ENCODE results near the gene ATP23. TPM values are rescaled to one million over a fixed set of nuclear protein-coding genes. Genes with fewer than 3 reads are reported as not detected.
A peak's percentile ranks its signal among the peaks of the same experiment; 100 is the strongest.

ATP23 gene, protein sequence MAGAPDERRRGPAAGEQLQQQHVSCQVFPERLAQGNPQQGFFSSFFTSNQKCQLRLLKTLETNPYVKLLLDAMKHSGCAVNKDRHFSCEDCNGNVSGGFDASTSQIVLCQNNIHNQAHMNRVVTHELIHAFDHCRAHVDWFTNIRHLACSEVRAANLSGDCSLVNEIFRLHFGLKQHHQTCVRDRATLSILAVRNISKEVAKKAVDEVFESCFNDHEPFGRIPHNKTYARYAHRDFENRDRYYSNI
- 7.3 and 8.7 TPM in 2 replicates for total RNA-seq

DNA sequence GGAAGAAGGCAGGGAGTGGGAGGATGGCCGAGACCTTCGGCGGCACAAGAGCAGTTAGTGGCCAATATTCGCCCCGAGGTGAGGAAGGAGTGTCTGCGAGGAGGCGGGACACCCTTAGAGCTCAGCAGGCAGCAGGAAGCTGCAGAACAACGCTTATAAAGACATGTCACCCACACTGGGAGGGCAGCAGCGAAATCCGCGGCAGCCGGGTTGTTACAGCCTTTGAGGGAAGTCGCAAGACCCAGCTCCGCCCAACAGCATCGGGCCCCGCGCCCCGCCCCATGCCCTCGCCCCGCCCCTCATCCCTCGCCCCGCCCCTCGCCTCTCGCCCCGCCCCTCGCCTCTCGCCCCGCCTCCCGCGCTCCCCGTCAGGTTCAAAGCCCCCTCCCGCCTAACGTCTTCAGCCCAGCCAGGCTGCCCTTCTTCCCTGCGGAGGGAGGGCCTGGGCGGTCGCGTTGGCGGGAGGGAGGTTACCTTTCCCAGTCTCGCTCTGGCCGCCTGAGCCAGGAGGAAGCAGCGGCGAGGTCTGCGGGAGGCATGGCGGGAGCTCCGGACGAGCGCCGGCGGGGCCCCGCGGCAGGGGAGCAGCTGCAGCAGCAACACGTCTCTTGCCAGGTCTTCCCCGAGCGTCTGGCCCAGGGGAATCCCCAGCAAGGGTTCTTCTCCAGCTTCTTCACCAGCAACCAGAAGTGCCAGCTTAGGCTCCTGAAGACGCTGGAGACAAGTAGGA lies at the start of gene ATP23:
Gene ATP23 (plus strand): TSS at position 403 of the 730 bp plus-strand sequence. CDS start 135 bp downstream, at position 538.
- Mint-ChIP-seq H3K4me3 (peak within 1 kb of the TSS; percentile 89), H3K27ac (peak within 1 kb of the TSS; percentile 95), H3K4me1 (ENCODE audit: low read depth) (peaks cover 46% of the 10 kb centered on the region), H3K36me3 (ENCODE audit: low read depth) (no peaks in the 10 kb centered on the region), H3K27me3 (ENCODE audit: insufficient read depth) (no peaks in the 10 kb centered on the region), H3K9me3 (no peaks in the 10 kb centered on the region)
- intact Hi-C loops (cut with micrococcal nuclease) = loop anchor here (1.0 to 10.0 kb wide), 7 partner anchors 42 to 1653 kb away; partner anchors contain the start of genes EEF1AKMT3, MBD6, METTL1 and NAB2
- peak; percentile 86 for DNase-seq (ENCODE audit: low spot score)

DNA sequence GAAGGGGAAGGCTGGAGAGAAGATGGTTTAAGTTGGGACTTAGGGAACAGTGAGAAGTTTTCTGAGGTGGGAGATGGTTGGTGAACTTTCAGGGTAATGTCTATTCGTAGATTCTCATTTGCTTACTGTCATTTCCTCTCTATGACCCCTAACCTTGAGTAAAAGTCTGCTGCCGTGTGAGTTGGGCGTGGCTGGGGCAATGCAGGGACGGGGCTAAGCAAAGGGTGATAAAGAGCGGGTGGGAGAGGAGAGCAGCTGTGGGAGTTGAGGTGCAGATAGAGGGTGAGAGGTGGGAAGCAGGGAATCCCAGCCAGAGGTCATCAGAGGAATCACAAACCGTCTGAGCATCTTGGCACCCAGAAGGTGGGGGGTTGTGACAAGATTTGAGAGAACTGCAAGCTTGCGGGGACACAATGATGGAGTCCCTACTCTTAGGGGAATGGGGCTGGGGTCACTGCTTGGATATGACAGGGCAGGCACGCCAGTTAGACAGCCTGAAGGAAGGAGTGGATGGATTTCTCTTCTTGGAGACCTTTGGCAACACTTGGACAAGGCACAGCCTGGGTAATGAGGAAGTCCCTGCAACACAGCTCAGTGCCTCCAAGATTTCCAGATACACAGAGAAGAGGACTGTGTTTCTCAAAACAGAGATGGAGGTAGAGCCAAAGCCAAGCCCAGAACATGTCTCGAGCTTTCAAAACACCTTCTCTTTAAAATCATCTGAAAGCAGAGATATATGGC lies 49.0 kb upstream of the ATP23 start:
- no peak overlapping the region for H3K4me3 Mint-ChIP-seq
- H3K27ac Mint-ChIP-seq = no peak overlapping the region

DNA sequence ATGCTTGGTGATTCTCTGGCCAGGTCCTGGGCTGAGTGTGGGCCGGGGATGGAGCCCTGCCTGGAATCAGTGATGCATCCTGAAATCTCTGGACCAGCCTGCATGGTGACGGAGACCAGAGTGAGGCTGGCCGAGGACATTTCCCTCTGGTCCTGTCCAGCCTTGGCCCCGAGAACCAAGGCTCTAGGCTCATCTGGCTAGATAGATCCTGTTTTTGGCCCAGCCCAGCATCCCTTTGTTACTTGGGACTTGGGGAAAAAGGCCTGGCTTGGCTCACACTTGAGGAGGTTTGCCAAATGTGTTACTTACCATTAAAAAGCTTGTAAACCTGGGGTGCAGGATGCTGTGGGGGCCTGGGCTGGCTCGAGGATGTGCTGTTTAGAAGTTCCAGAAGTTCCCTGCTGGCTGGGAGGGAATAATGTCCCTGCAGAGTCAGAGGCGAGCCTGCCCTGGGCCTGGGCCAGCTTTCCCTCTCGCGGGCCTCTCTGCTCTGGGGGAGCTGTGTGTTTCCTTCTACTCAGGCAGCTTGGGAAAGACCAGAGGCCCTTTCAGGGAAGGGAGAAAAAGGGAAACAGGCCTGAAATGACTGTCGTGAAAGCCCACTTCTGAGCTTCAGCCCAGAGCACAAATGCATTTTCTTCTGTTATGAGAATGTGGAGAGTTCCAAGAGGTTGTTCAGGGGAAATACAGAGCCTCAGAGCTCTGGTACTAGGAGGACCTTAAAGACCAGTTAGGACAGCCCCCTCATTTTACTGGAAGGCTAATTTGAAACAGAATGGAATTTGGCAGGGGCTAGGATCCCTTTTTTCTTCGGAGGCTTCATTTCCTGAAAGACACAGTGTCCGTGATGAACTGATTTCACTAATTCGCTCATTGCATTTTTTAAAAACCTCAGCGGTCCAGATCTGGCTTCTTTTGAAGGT lies 47.7 kb upstream of the ATP23 start:
- Mint-ChIP-seq H3K27ac (no peak overlapping the region), H3K9me3 (no peaks in the 10 kb centered on the region), H3K36me3 (ENCODE audit: low read depth) (no peaks in the 10 kb centered on the region), H3K4me3 (no peak overlapping the region), H3K27me3 (ENCODE audit: insufficient read depth) (peaks cover 2% of the 10 kb centered on the region), H3K4me1 (ENCODE audit: low read depth) (peaks cover 54% of the 10 kb centered on the region)
- no peak for DNase-seq (ENCODE audit: low spot score)
- intact Hi-C loops (cut with micrococcal nuclease) = no loop called here

More for the DNA sequence above, 49.0 kb upstream of the ATP23 start:
- Mint-ChIP-seq H3K4me1 (ENCODE audit: low read depth) (peaks cover 51% of the 10 kb centered on the region), H3K36me3 (ENCODE audit: low read depth) (no peaks in the 10 kb centered on the region), H3K27me3 (ENCODE audit: insufficient read depth) (peaks cover 2% of the 10 kb centered on the region), H3K9me3 (no peaks in the 10 kb centered on the region)
- no peak for DNase-seq (ENCODE audit: low spot score)
- intact Hi-C loops (cut with micrococcal nuclease) = no loop called here

DNA sequence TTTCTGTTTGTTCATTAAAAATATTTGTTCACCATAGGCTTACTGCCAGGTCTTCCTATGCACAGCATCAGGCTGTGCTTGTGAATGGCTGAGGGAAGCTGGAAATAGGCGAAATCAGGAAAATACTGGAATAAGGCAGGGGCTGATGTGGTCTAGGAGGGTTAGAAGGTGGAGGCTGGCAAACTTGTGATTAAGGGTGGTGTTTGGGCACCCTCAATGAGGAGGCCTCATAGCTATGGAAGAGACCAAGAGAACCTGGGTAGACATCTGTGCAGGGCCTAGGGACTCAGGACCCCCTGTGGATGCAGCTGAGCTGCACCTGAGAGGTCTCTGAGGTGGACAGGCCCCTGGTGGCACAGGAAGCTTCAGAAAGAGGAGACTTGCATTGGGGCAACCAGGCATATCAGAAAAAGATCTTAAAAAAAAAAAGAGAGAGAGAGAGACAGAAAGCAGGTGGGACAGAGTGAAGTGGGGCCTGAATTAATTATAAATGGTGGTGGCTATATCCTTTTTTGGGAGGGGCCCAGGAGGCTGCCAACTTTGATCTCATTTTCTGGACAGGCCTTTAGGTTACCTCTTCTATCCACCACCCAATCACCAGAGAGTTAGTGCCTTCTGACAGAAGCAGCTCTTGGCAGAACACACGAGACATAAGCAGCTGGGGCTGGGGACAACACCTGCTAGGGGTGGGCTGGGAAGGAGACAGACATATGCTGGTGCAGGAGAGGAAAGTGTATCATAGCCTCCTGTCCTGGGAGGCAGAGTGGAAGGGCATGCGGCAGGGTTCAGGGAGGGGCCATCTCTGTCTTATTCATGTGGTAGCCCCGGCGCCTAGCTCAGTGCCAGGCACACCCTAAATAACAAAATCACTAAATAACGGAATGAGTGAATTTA lies 46.7 kb upstream of the ATP23 start:
- no peak overlapping the region for H3K4me3 Mint-ChIP-seq
- peak overlapping the region; percentile 7 for H3K27ac Mint-ChIP-seq
- H3K36me3 Mint-ChIP-seq (ENCODE audit: low read depth) = no peaks in the 10 kb centered on the region
- H3K27me3 Mint-ChIP-seq (ENCODE audit: insufficient read depth) = peaks cover 2% of the 10 kb centered on the region
- H3K4me1 Mint-ChIP-seq (ENCODE audit: low read depth) = peaks cover 60% of the 10 kb centered on the region
- intact Hi-C loops (cut with micrococcal nuclease) = no loop called here
- no peaks in the 10 kb centered on the region for H3K9me3 Mint-ChIP-seq
- DNase-seq (ENCODE audit: low spot score) = no peak

DNA sequence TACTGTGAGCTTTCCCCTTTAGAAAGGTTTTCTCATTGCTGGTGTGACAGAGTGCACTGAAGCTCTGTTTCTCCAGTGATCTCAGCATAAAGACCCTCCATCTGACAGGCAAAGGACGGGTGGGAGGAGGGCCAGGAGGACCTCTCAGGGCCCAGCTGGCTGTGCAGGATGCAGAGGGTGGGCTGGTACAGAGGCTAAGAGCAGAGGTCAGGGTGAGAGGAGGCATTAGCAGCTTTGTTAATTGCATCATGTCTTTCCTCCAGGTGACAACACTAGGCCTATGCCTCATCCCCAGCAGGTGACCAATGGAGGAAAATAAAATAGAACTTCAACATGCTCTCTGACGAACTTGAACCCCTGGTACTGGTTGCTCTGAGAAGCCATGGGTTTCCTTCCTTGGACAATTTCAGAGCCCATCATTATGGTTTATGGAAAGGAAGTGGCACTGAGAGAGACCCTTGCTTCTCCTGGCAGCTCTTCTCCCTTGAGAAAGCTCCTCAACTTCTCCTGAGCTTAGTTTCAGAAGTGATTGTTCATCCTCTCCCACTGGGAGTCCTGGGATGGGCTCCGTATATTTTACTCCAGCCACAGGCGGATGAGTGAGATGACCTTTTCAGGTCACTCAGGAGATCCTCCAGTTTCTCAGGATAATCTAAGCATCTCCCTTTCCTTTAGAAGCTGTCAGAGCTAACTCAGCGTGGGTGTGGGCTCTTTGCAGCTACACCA lies 45.8 kb upstream of the ATP23 start:
- DNase-seq (ENCODE audit: low spot score) = no peak
- Mint-ChIP-seq H3K4me1 (ENCODE audit: low read depth) (peaks cover 62% of the 10 kb centered on the region), H3K27ac (peak overlapping the region; percentile 15), H3K36me3 (ENCODE audit: low read depth) (no peaks in the 10 kb centered on the region), H3K27me3 (ENCODE audit: insufficient read depth) (peaks cover 2% of the 10 kb centered on the region), H3K9me3 (no peaks in the 10 kb centered on the region), H3K4me3 (peak overlapping the region; percentile 62)
- intact Hi-C loops (cut with micrococcal nuclease) = no loop called here

DNA sequence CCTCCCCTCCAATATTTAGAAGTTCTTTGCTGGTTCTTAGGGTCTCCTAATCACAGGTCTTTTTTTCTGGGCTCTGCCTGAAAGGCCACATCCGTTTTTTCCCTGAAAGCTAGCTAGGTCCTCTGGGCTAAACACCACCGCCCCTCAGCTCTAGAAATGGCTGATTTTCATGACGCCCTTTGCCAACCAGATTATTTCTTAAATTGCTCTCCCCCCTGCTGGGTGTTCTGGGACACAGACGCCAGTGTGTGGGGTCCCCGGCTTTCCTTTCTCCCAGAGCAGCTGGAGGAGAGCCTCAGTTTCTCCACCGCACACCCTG lies 45.3 kb upstream of the ATP23 start:
- DNase-seq (ENCODE audit: low spot score) = no peak
- Mint-ChIP-seq H3K27ac (peak overlapping the region; percentile 15), H3K4me1 (ENCODE audit: low read depth) (peaks cover 64% of the 10 kb centered on the region), H3K27me3 (ENCODE audit: insufficient read depth) (peaks cover 2% of the 10 kb centered on the region), H3K36me3 (ENCODE audit: low read depth) (no peaks in the 10 kb centered on the region), H3K4me3 (peak overlapping the region; percentile 62), H3K9me3 (no peaks in the 10 kb centered on the region)
- intact Hi-C loops (cut with micrococcal nuclease) = no loop called here

DNA sequence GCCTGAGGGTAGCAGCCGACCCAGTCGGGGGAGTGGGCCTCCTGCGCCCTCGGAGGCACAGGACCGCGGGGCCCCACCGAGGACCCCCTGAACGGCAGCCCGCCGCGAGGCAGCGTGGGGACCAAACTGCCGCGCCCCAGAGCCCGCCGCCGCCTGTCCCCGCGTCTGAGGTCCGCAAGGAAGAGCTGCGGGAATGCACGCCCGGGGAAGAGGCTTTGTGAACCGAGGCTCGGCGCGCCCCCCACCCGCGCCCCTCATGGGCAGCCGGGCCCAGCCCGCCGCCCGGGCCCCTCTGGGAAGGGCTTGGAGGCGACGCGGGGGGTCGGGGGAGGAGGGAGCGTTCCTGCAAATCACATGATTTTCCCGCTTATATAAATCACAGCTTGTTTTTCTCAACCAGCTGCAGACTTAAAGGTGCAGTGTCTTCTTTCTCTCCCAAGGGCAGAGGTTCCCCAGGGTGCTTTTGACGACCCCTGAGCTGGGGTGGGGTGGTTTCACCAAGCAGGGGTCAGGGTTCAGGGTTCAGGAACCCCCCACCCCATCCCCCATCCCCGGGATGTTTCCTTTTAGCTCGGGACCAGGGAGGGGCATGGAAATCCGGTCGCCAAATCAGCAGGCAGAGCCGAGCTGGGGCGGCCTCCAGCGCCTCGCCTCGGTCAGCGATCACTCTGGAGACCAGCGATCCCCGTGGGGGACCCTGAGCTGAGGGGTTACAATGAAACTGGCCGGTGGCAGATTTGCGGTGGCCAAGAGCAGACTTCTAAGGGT lies 44.7 kb upstream of the ATP23 start:
- Mint-ChIP-seq H3K27ac (peak overlapping the region; percentile 83), H3K4me1 (ENCODE audit: low read depth) (peaks cover 66% of the 10 kb centered on the region), H3K36me3 (ENCODE audit: low read depth) (no peaks in the 10 kb centered on the region), H3K27me3 (ENCODE audit: insufficient read depth) (peaks cover 1% of the 10 kb centered on the region), H3K4me3 (peak overlapping the region; percentile 75), H3K9me3 (no peaks in the 10 kb centered on the region)
- intact Hi-C loops (cut with micrococcal nuclease) = loop anchor here (1.0 kb wide), 1 partner anchor 9 kb away; no protein-coding TSS in a partner anchor
- no peak for DNase-seq (ENCODE audit: low spot score)

DNA sequence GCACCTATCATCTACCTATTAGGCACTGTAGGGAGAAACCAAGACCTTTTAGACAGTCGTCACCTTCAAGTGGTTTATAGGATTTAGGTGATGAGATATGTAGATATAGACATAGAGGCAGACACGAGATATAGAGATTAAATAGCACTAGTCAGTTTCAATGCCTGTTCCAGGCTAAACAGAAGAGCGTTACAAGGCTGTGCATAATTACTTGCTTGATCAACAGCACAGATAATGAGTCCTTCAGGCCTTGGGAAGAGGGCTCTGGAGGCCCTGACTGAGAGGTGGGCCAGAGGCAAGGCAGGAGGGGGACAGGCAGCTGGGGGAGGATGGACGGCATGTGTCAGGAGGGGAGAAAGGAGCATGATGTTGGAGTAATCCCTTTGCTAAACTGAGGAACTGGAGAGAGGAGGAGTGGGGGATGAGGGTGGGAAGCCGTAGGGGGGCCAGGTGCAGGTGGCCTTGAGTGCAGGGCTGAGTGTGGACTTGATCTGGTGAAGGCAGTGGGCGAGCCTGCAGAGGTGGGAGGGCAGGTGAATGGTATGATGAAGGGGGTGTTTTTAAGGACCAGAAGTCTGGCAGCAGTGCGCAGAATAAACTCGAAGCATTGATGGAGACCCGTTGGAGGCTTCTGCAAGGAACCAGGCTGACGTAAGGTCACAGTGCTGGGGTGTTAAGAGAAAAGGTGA lies 43.9 kb upstream of the ATP23 start:
- intact Hi-C loops (cut with micrococcal nuclease) = loop anchor here (1.0 kb wide), 1 partner anchor 8 kb away; no protein-coding TSS in a partner anchor
- H3K4me1 Mint-ChIP-seq (ENCODE audit: low read depth) = peaks cover 68% of the 10 kb centered on the region
- H3K9me3 Mint-ChIP-seq = no peaks in the 10 kb centered on the region
- no peaks in the 10 kb centered on the region for H3K36me3 Mint-ChIP-seq (ENCODE audit: low read depth)
- peak overlapping the region; percentile 75 for H3K4me3 Mint-ChIP-seq
- DNase-seq (ENCODE audit: low spot score) = no peak
- peak overlapping the region; percentile 83 for H3K27ac Mint-ChIP-seq
- no peaks in the 10 kb centered on the region for H3K27me3 Mint-ChIP-seq (ENCODE audit: insufficient read depth)

DNA sequence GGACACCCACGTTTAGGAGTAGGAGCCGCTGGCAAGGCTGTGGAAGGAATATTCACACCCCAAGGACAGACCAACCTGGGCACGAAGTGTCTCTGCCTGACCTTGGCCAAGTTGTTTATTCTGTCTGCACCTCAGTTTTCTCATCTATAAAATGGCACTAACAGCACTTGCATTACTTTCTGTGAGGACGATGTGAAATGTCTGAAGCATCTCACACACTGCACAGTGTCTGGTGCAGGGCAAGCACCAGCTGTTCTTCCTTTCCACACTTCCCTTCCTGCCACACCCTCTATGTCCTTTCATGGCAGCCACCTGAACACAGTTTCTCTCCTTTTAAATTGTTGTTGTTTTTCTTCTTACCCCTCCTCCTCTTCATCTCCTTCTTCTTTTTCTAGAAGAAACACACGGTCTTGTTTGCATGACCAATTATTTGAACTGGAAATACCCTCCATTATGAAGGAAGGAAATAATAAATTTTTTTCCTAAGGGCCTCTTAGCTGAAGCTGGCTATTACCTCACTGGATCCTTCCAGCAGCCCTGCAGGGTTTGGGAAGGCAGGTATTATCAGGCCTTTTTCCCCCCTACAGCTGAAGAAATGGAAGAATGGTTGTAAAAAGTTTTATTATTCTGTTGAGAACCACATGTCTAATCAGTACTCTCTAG lies 42.9 kb upstream of the ATP23 start:
- Mint-ChIP-seq H3K27me3 (ENCODE audit: insufficient read depth) (no peaks in the 10 kb centered on the region), H3K27ac (peak overlapping the region; percentile 96), H3K9me3 (no peaks in the 10 kb centered on the region), H3K4me1 (ENCODE audit: low read depth) (peaks cover 68% of the 10 kb centered on the region), H3K36me3 (ENCODE audit: low read depth) (no peaks in the 10 kb centered on the region), H3K4me3 (peak overlapping the region; percentile 75)
- intact Hi-C loops (cut with micrococcal nuclease) = loop anchor here (2.0 kb wide), 1 partner anchor 60 kb away; no protein-coding TSS in a partner anchor
- DNase-seq (ENCODE audit: low spot score) = peak; percentile 17

Measured in activated T-helper 1 cell treated with anti-CD3 and anti-CD28 coated beads, Interleukin-12 subunit alpha, Interleukin-12 subunit beta, Interleukin-2, Interleukin-4 antibody, amounts not matched to agents 30 ng/mL and 10 ng/mL and 1 ng/mL, durations not matched to agents 14 hours and 24 hours and 36 hours (primary cell).